Endothelial cell of umbilical vein (primary cell): ENCODE data around the gene RRP36. TPM values are rescaled to one million over a fixed set of nuclear protein-coding genes. Genes with fewer than 3 reads are reported as not detected.

Source experiments
- BruUV-seq: library from RNA; stranded (reverse); fragments of 400-500 nt; replicated peaks from 2 replicates; lab custom pipeline; 2021; lab: Mats Ljungman, UMichigan
- CTCF ChIA-PET: fragments of 300-600, 350-600 bp; sonication (Branson Sonifier 250); formaldehyde crosslinking; loops from one replicate; lab custom pipeline; 2021; ENCODE audit warnings: antibody characterized with exemption, inconsistent platforms; lab: Charles Lee
- POLR2A ChIA-PET: fragments of 300-600, 350-600 bp; sonication (Branson Sonifier 250); formaldehyde crosslinking; loops from one replicate; lab custom pipeline; 2021; ENCODE audit warnings: antibody characterized with exemption, inconsistent platforms; lab: Charles Lee
- DNase-seq: peaks from one replicate; pipeline ENCODE4 v3.0.0-alpha.2; 2011; ENCODE audit warnings: low read depth, low spot score
- FAIRE-seq: peaks from 2 replicates; lab custom pipeline; 2011; peaks lifted over from hg19 to GRCh38; lab: Jason Lieb, UNC
- H2AFZ ChIP-seq: 2 replicates; pipeline ENCODE4 v1.6.0; 2012; ENCODE audit warnings: low read depth, low read length, control low read depth, inconsistent platforms
- H3K27ac ChIP-seq: 2 replicates; pipeline ENCODE4 v1.5.1; 2011; ENCODE audit warnings: low read depth, mild to moderate bottlenecking, control low read depth, low read length, moderate library complexity; ENCODE audit not compliant: insufficient read depth
- H3K27me3 ChIP-seq, 2 experiments: 2 replicates each; pipeline versions ENCODE4 v1.6.0 to v1.6.1; 2011; ENCODE audit warnings: low read length in 2 of 2, mixed read lengths in 1 of 2; ENCODE audit not compliant: control insufficient read depth in 2 of 2, insufficient read depth in 2 of 2
- H3K36me3 ChIP-seq, 2 experiments: 2 replicates in 1 of 2; 3 replicates in 1 of 2; pipeline ENCODE4 v1.5.1; 2011; ENCODE audit warnings: low read length in 2 of 2, mild to moderate bottlenecking in 1 of 2, moderate library complexity in 1 of 2; ENCODE audit not compliant: control insufficient read depth in 2 of 2, insufficient read depth in 2 of 2; ENCODE audit errors: extremely low read depth in 1 of 2
- H3K4me1 ChIP-seq: 3 replicates; pipeline ENCODE4 v1.5.1; 2011; ENCODE audit warnings: mild to moderate bottlenecking, low read length; ENCODE audit not compliant: control insufficient read depth, insufficient read depth; ENCODE audit errors: extremely low read depth
- H3K4me2 ChIP-seq: 2 replicates; pipeline ENCODE4 v1.6.1; 2011; ENCODE audit warnings: low read length, control low read depth, mixed read lengths; ENCODE audit not compliant: insufficient read depth
- H3K4me3 ChIP-seq, 3 experiments: fragments of 200-600 bp in 1 of 3; sonication (generic), shearing (Covaris generic) in 1 of 3; replicated peaks in 1 of 3; 2 replicates each; pipeline ENCODE4 v1.5.1; 2011 to 2016; ENCODE audit warnings: control low read depth in 3 of 3, low read length in 3 of 3, mild to moderate bottlenecking in 2 of 3, inconsistent platforms in 1 of 3, low read depth in 1 of 3, moderate library complexity in 1 of 3; ENCODE audit not compliant: insufficient read depth in 1 of 3
- H3K79me2 ChIP-seq: 2 replicates; pipeline ENCODE4 v1.6.0; 2012; ENCODE audit warnings: low read length, inconsistent platforms; ENCODE audit not compliant: control insufficient read depth, insufficient read depth
- H3K9ac ChIP-seq: replicated peaks from 2 replicates; pipeline ENCODE3; 2011; ENCODE audit warnings: low read length, control low read depth; ENCODE audit not compliant: insufficient read depth; ENCODE audit errors: extremely low read depth
- H3K9me1 ChIP-seq: replicated peaks from 3 replicates; pipeline ENCODE4 v1.6.0; 2011; ENCODE audit warnings: mild to moderate bottlenecking, low read length; ENCODE audit not compliant: control insufficient read depth, insufficient read depth; ENCODE audit errors: extremely low read depth
- H3K9me3 ChIP-seq: replicated peaks from 2 replicates; pipeline ENCODE4 v1.5.1; 2012; ENCODE audit warnings: low read length, inconsistent platforms; ENCODE audit not compliant: control insufficient read depth, insufficient read depth
- H4K20me1 ChIP-seq: replicated peaks from 2 replicates; pipeline ENCODE3; 2011; ENCODE audit warnings: mild to moderate bottlenecking, low read length; ENCODE audit not compliant: control insufficient read depth, insufficient read depth; ENCODE audit errors: extremely low read depth
- CTCF ChIP-seq, 2 donors: IDR thresholded peaks; 1 replicate in 1 of 2; 2 replicates in 1 of 2; pipeline ENCODE4 v1.5.1; 2011; ENCODE audit warnings: low read length in 2 of 2, mild to moderate bottlenecking in 2 of 2, moderate library complexity in 2 of 2, control low read depth in 1 of 2, inconsistent platforms in 1 of 2, low read depth in 1 of 2; ENCODE audit not compliant: insufficient read depth in 1 of 2; ENCODE audit errors: extremely low read depth in 1 of 2
- EZH2 ChIP-seq: IDR thresholded peaks from 2 replicates; pipeline ENCODE4 v1.6.1; 2012; ENCODE audit warnings: borderline replicate concordance, low read depth, mild to moderate bottlenecking, moderate library complexity, low read length, inconsistent platforms; ENCODE audit not compliant: severe bottlenecking
- FOS ChIP-seq: IDR thresholded peaks from 2 replicates; pipeline ENCODE4 v1.6.1; 2011; ENCODE audit warnings: mild to moderate bottlenecking, low read length, moderate library complexity, borderline replicate concordance; ENCODE audit not compliant: insufficient read depth
- GATA2 ChIP-seq: IDR thresholded peaks from 2 replicates; pipeline ENCODE4 v1.7.0; 2011; ENCODE audit warnings: low read depth, mild to moderate bottlenecking, moderate library complexity, mixed read lengths, low read length; ENCODE audit not compliant: insufficient read length, insufficient read depth
- JUN ChIP-seq: IDR thresholded peaks from 2 replicates; pipeline ENCODE4 v1.6.1; 2011; ENCODE audit warnings: borderline replicate concordance, low read depth; ENCODE audit not compliant: insufficient read length, insufficient read depth
- MYC ChIP-seq: IDR thresholded peaks from one replicate; pipeline ENCODE4 v1.6.1; 2011; ENCODE audit warnings: mild to moderate bottlenecking, low read depth, low read length
- POLR2A ChIP-seq: IDR thresholded peaks from 2 replicates; pipeline ENCODE4 v1.6.1; 2012; ENCODE audit warnings: low read depth, mild to moderate bottlenecking, control low read depth, low read length
- POLR2AphosphoS5 ChIP-seq: IDR thresholded peaks from 2 replicates; pipeline ENCODE4 v1.6.1; 2012; ENCODE audit warnings: low read depth, mild to moderate bottlenecking, control low read depth, low read length, moderate library complexity; ENCODE audit not compliant: insufficient read depth
- dilution Hi-C: fragments of 300-500 bp; cut with MboI; formaldehyde crosslinking; loops from one replicate; pipeline ENCODE4 v1.15.0; 2019; ENCODE audit warnings: low sequenced_read_pairs; ENCODE audit not compliant: extremely low pct_ligation_motif_present
- intact Hi-C: fragments of 100-400 bp; cut with micrococcal nuclease; formaldehyde crosslinking; loops from one replicate; pipeline ENCODE4 v1.10.0; 2022
- polyA plus RNA-seq, 4 experiments: library from polyadenylated mRNA; depleted of rRNA in 3 of 4; stranded (reverse) in 3 of 4; unstranded in 1 of 4; fragments of >200 nt; gene quantifications; 2 replicates each; pipeline versions ENCODE4 v1.2.1 to v1.2.3, GENCODE V29; 2011 to 2012; ENCODE audit warnings: missing spikeins in 1 of 4
- total RNA-seq: library from RNA; stranded (reverse); gene quantifications from 2 replicates; pipeline ENCODE4 v1.2.3, GENCODE V29; 2021
- TF ChIP-seq, protein P1 (sequence below): IDR thresholded peaks from 2 replicates; pipeline ENCODE4 v1.6.1; 2011; ENCODE audit not compliant: insufficient read depth, insufficient read length

Gene RRP36
- total and polyA plus RNA-seq, 2 donors (not counting 3 experiments of a cell fraction or from before 2014, with no cell fraction given), result 40.2 to 103 TPM

DNA sequence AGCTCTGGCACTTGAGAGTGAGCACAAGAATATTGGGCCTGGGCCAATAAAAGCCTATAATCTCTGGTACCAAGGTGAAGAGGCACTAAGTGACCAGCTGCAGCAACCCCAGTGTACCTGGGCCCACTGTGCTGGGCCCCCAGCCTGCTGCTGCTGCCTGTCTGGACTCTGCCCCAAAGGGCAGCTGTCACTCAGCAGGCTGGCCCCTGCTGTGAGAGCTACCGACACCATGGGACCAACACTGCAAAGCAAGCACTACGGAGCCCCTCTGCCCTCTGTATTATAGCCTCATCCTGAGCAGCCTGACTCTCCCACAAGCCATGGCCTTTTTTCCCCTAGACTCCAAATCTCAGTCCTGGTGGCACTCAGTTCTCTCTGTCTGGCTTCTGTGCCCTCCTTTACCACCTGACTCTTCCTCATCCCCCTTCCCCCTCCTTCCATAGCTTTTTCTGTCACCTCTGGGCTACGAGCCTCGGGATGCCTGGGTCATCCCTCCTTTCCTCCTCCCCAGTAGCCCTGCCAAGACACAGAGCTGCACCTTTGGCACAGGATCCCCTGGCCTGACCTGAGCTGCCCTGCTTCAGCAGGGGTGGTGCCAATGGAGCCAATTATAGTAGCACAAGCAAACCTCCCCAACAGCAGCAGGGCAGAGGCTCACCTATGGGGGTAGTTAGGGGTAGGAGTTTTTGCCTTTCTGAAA, 14.2 kb downstream of the RRP36 start:
- ChIA-PET POLR2A (no interaction called here), CTCF (interaction anchor here (1.1 to 2.9 kb wide), 2 partner anchors 16 to 108 kb away, joined by 3 to 8 read pairs; no protein-coding TSS in a partner anchor)
- DNase-seq, result no peak
- Histone ChIP-seq H3K27me3 (no peaks in the 10 kb centered on the region), H3K79me2 (no peaks in the 10 kb centered on the region), H3K9ac (no peak overlapping the region), H3K27ac (no peak overlapping the region), H3K4me2 (no peak overlapping the region), H3K9me3 (no peaks in the 10 kb centered on the region), H3K9me1 (no peaks in the 10 kb centered on the region), H2AFZ (no peak overlapping the region), H4K20me1 (no peaks in the 10 kb centered on the region), H3K4me3 (no peak overlapping the region), H3K36me3 (peaks cover 5 to 40% of the 10 kb centered on the region in 2 experiments), H3K4me1 (no peaks in the 10 kb centered on the region)
- no TSS peak for BruUV-seq
- no peak for FAIRE-seq
- TF ChIP-seq POLR2A (no peak), GATA2 (no peak), EZH2 (no peak), POLR2AphosphoS5 (no peak), CTCF (IDR thresholded peaks at IDR 0.05; ENCODE audit: extremely low read depth in 1 of 2, insufficient read depth in 1 of 2, low read depth in 1 of 2, low read length in 2 of 2) (no peak), JUN (no peak), MYC (no peak), FOS (no peak)
- TF ChIP-seq, protein P1, sequence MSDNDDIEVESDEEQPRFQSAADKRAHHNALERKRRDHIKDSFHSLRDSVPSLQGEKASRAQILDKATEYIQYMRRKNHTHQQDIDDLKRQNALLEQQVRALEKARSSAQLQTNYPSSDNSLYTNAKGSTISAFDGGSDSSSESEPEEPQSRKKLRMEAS, result no peak
- dilution Hi-C loops (no loop called here), intact Hi-C loops (no loop called here)
